ENCODE measurements around the gene BARHL1. TPM values are rescaled to one million over a fixed set of nuclear protein-coding genes. Genes with fewer than 3 reads are reported as not detected.

Gene BARHL1
- polyA plus RNA-seq, 1 experiment, result not detected

GRCh38 chr9:132575005-132575609 is 7.3 kb upstream of the BARHL1 start:
- H3K4me3 ChIP-seq (ENCODE audit: low read depth, low read length), result no peak overlapping the region
- H3K27me3 ChIP-seq (ENCODE audit: control insufficient read depth, insufficient read depth, low read length), result peaks cover 51% of the 10 kb centered on the region
- no peaks in the 10 kb centered on the region; the same call in 1 of the 2 replicates for H3K9me3 ChIP-seq (ENCODE audit: control insufficient read depth, insufficient read depth, low read length)
- DNase-seq (ENCODE audit: low read depth, low spot score), result peak; percentile 18
- ChIA-PET CTCF (interaction anchor here (0.7 to 7.7 kb wide), 6 partner anchors 67 to 221 kb away, joined by 3 to 56 read pairs (median 6); partner anchors contain the start of gene SETX), POLR2A (no interaction called here)
- H3K27ac ChIP-seq (ENCODE audit: low read depth, low read length), result no peak overlapping the region
- peak; percentile 91 for TF ChIP-seq CTCF (IDR thresholded peaks at IDR 0.05; ENCODE audit: low read depth, low read length)

- CTCF ChIA-PET, result interaction anchor here (0.7 to 7.7 kb wide), 5 partner anchors 68 to 194 kb away, joined by 3 to 56 read pairs (median 5); no protein-coding TSS in a partner anchor
- DNase-seq (ENCODE audit: low read depth, low spot score), result no peak
- TF ChIP-seq CTCF (IDR thresholded peaks at IDR 0.05; ENCODE audit: low read depth, low read length), result no peak
- Histone ChIP-seq H3K27me3 (ENCODE audit: control insufficient read depth, insufficient read depth, low read length) (peaks cover 53% of the 10 kb centered on the region), H3K9me3 (ENCODE audit: control insufficient read depth, insufficient read depth, low read length) (no peaks in the 10 kb centered on the region; the same call in 1 of the 2 replicates), H3K4me3 (ENCODE audit: low read depth, low read length) (no peak overlapping the region), H3K27ac (ENCODE audit: low read depth, low read length) (no peak overlapping the region)
- POLR2A ChIA-PET, result no interaction called here
These were observed 6.6 kb upstream of the BARHL1 start for GRCh38 chr9:132575811-132576210.

DNA sequence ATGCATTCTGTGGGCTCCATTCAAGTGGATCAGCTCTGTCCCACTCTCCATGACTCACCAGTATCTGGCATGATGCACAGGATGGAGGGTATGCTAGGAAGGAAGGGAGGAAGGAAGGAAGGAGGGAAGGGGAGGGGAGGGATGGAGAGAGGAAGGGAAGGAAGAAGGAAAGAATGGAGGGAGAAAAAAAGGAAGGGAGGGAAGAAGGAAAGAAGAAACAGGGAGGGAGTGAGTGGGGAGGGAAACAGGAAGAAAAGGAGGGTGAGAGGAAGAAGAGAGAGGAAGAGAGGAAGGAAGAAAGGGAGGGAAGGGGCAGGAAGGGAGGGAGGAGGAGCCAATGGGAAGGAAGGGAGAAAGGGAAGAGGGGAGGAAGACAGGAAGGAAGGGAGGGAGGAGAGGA is 5.3 kb upstream of the BARHL1 start:
- Histone ChIP-seq H3K27ac (ENCODE audit: low read depth, low read length) (no peak overlapping the region), H3K9me3 (ENCODE audit: control insufficient read depth, insufficient read depth, low read length) (no peaks in the 10 kb centered on the region; the same call in 1 of the 2 replicates), H3K27me3 (ENCODE audit: control insufficient read depth, insufficient read depth, low read length) (peaks cover 57% of the 10 kb centered on the region), H3K4me3 (ENCODE audit: low read depth, low read length) (no peak overlapping the region)
- POLR2A ChIA-PET, result no interaction called here
- CTCF ChIA-PET, result interaction anchor here (0.8 to 7.7 kb wide), 2 partner anchors 70 to 162 kb away, joined by 3 to 56 read pairs; no protein-coding TSS in a partner anchor
- no peak for DNase-seq (ENCODE audit: low read depth, low spot score)
- TF ChIP-seq CTCF (IDR thresholded peaks at IDR 0.05; ENCODE audit: low read depth, low read length), result no peak

GRCh38 chr9:132578367-132578932 is 4.0 kb upstream of the BARHL1 start:
- DNase-seq (ENCODE audit: low read depth, low spot score), result no peak
- peaks cover 4% of the 10 kb centered on the region; the same call in 1 of the 2 replicates for H3K9me3 ChIP-seq (ENCODE audit: control insufficient read depth, insufficient read depth, low read length)
- no peak overlapping the region for H3K27ac ChIP-seq (ENCODE audit: low read depth, low read length)
- CTCF ChIA-PET, result interaction anchor here (7.7 kb wide), 1 partner anchor 71 kb away, joined by 56 read pairs; no protein-coding TSS in a partner anchor
- POLR2A ChIA-PET, result no interaction called here
- H3K4me3 ChIP-seq (ENCODE audit: low read depth, low read length), result no peak overlapping the region
- TF ChIP-seq CTCF (IDR thresholded peaks at IDR 0.05; ENCODE audit: low read depth, low read length), result no peak
- peaks cover 68% of the 10 kb centered on the region for H3K27me3 ChIP-seq (ENCODE audit: control insufficient read depth, insufficient read depth, low read length)

- Histone ChIP-seq H3K27me3 (ENCODE audit: control insufficient read depth, insufficient read depth, low read length) (peaks cover 71% of the 10 kb centered on the region), H3K27ac (ENCODE audit: low read depth, low read length) (no peak overlapping the region), H3K4me3 (ENCODE audit: low read depth, low read length) (no peak overlapping the region), H3K9me3 (ENCODE audit: control insufficient read depth, insufficient read depth, low read length) (peaks cover 4% of the 10 kb centered on the region; the same call in 1 of the 2 replicates)
- ChIA-PET CTCF (no interaction called here), POLR2A (no interaction called here)
- DNase-seq (ENCODE audit: low read depth, low spot score), result no peak
- TF ChIP-seq CTCF (IDR thresholded peaks at IDR 0.05; ENCODE audit: low read depth, low read length), result no peak
These were observed 3.0 kb upstream of the BARHL1 start for GRCh38 chr9:132579427-132579798.

Measured in AG04450 (cell line).